Activated CD4-positive, CD25-positive, alpha-beta regulatory T cell treated with anti-CD3 and anti-CD28 coated beads, Interleukin-2, amount 50 U/mL, for 24 hours (primary cell): ENCODE results near the gene KCNT1.

Experiments
- ATAC-seq, 2 donors: fragments of 150-1000 bp; cut with Tn5 transposase; one replicate each; pipeline ENCODE4 v1.10.0; 2021; ENCODE audit warnings: mild to moderate bottlenecking in 1 of 2, moderate library complexity in 1 of 2

KCNT1 gene

DNA sequence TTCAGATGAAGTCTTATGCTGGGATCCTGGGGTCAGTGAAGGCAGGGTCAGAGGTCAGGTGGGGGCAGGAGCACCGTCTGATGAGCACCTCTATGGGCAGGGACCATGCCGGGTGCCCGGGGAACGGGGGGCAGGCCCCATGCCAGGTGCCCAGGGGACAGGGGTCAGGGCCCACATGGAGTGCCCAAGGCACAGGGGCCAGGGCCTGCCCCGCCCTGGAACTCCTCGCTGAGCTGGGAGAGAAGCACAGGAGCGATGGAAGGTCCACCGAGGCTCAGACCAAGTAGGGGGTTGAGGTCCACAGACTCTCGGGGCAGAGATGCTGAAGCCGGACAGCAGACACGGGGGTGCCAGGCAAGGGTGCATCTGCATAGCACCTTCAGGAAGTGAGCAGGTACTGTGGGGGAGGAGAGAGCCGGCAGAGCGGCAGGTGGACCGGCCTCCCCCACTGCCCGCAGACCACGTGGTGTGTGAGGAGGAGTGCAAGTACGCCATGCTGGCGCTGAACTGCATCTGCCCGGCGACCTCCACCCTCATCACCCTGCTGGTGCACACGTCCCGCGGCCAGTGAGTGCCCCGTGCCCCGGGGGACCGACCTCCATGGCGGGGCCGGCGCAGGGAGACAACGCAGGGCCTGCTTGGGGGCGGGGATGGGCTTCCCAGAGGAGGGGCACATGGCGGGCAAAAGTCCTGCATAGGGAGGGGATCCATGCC lies 67.7 kb downstream of the KCNT1 start:
- ATAC-seq, result no peak

DNA sequence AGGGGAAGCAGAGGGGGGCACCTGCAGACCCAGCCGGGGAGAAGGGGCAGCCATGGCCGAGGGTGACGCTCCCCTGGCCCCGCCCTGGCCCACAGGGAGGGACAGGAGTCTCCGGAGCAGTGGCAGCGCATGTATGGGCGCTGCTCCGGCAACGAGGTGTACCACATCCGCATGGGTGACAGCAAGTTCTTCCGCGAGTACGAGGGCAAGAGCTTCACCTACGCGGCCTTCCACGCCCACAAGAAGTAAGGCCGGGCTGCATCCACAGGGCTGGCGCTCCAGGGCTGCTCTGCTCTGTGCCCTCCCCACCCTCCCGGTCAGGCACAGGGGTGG lies 68.2 kb downstream of the KCNT1 start:
- ATAC-seq, result no peak

DNA sequence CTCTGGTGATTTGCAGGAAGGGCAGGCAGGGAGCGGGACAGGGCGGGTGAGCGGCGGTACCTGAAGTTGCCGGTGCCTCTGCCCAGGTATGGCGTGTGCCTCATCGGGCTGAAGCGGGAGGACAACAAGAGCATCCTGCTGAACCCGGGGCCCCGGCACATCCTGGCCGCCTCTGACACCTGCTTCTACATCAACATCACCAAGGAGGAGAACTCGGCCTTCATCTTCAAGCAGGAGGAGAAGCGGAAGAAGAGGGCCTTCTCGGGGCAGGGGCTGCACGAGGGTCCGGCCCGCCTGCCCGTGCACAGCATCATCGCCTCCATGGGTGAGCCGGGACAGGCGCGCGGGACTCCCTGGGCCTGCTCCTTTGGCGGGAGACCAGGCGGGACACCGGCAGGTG lies 68.8 kb downstream of the KCNT1 start:
- no peak for ATAC-seq

DNA sequence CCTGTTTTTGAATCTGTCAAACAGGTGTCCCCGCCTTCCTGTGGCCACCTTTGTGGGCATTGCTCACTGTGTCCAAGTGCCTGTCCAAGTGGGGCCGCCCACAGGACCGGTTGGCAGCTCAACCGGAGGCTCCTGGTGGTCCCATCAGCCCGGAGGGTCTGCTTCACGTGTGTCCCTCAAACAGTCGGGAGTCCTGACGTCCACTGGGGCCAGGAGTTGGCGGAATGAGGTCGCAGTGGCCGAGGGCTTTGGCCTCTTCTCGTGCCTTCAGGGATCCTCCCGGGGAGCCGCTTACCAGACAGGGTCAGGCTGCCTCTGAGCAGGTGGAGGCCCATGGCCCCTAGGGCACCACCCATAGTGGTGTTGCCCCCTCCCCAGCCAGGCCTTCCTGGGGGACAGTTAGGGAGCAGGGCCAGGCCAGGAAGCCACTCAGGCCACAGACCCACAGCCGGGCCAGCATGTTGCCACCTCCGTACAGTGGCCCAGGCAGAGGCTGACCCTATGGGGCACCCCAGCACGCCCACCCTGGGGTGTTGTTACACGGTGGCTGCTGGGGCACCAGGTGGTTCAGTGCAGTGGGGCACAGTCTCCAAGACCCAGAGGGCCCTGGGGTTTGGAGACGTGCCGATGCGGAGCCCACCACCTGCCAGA lies 69.5 kb downstream of the KCNT1 start:
- no peak for ATAC-seq

GRCh38 chr9:135772056-135772646 lies 70.2 kb downstream of the KCNT1 start:
- ATAC-seq, result no peak

GRCh38 chr9:135772702-135773493 lies 70.9 kb downstream of the KCNT1 start:
- ATAC-seq, result no peak

- no peak for ATAC-seq
Measured at GRCh38 chr9:135773530-135774238, 71.7 kb downstream of the KCNT1 start.

DNA sequence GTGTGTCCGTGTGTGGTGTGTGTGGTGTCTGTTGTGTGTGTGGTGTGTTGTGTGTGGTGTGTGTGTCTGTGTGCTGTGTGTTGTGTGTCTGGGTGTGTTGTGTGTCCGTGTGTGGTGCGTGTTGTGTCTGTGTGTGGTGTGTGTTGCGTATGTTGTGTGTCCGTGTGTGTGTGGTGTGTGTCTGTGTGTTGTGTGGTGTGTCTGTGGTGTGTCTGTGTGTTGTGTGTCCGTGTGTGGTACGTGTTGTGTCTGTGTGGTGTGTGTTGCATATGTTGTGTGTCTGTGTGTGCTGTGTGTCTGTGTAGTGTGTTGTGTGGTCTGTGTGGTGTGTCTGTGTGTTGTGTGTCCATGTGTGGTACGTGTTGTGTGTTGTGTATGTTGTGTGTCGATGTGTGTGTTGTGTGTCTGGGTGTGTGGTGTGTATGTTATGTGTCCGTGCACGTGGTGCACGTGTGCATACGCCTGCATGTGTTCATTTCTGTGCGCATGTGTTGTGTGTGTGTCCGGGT lies 72.3 kb downstream of the KCNT1 start:
- no peak for ATAC-seq

DNA sequence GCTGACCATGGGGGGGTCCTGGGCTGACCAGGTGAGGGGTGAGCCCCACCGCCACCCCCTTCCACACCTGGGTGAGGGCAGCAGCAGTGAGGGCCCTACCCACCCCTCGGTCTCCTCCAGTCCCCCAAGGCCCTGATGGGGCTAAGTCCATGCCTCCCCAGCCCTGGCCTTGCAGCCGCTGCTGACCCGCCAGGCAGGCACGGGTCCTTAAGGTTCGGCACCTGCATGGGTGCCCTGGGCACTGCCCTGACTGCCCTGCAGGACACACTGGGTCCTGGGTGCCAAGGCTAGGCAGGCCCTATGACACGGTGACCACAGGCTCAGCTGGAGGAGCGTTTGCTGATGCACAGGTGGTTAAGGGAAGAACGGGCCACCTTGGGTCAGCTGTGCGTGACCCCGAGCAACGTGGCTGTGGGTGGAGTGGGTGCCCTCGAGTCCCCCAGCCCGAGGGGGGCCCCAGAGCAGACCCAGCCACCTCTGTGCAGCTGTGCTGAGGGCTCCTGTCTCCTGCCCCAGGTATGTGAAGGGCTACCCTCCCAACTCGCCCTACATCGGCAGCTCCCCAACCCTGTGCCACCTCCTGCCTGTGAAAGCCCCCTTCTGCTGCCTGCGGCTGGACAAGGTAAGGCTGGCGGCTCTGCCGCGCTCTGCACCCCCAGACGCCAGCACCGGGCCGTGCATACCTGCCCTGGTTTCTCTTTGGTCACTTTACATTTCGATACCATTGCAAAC lies 73.0 kb downstream of the KCNT1 start:
- ATAC-seq, result no peak

- no peak for ATAC-seq
Measured at GRCh38 chr9:135775911-135776310, 73.9 kb downstream of the KCNT1 start.

DNA sequence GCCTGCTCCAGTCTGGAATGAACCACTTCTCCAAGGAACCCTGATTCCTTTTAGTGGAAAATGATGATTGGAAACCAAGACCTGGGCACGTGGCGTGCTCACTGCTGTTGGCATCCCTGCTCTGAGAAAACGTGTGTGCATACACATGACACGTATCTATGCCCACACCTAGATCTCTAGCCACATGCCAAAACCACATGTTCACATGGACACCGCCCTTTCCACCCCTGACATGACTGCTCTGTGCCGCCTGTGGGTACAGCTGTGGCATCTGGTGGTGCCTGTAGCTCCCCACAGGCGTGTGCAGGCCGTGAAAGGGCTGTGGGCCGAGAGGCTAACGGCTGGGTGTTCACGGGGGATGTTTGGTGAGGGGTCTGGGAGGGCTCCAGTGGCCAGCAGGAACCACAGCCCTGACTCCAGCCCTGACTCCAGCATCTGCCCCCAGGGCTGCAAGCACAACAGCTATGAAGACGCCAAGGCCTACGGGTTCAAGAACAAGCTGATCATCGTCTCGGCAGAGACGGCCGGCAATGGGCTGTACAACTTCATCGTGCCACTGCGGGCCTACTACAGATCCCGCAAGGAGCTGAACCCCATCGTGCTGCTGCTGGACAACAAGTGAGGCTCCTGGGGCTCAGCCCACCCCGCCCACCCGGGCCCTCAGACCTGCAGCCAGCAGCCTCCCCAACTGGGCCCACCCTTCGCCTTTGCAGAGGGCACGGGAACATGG lies 75.1 kb downstream of the KCNT1 start:
- ATAC-seq, result no peak

- no peak for ATAC-seq
Measured at GRCh38 chr9:135777623-135778177, 75.7 kb downstream of the KCNT1 start.

GRCh38 chr9:135778421-135778820 lies 76.4 kb downstream of the KCNT1 start:
- no peak for ATAC-seq

- no peak for ATAC-seq
Measured at GRCh38 chr9:135779571-135779970, 77.6 kb downstream of the KCNT1 start.

DNA sequence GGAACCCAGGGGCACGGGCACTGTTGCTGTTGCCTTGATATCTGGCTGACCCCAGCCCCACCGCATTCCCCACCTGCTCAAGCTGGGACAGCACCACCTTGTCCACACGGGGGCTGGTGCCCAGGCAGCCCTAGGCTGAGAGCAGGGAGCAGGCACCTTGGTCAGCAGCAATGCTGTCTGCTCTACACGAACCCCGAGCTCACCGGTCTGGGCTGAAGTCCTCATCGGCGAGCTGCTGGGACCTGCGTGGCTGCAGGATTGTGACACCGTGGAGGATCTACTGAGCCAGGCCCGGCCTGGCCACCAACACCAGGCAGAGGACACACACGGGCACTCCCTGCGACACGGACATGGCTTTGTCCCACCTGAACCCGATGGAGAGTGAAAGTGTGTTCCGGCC lies 78.1 kb downstream of the KCNT1 start:
- ATAC-seq, result no peak

DNA sequence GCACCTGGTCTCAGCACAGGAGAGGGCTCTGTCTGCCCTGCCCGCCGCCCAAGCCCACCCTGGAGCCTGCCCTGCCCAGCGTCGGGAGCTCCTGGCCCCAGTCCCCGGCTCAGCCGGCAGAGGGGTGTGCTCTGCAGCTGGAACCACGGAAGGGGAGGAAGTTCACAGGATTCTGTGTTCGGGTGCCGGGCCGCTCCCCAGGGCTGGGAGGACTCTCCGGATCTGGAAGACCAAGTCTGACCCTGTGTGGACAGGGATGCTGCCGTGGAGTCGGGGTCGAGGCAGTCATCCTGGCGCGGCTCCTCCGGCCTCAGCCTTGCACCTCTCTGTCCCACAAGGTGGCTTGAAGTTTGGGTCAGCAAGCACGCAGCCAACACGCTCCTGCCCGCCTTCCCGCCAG lies 78.6 kb downstream of the KCNT1 start:
- no peak for ATAC-seq

DNA sequence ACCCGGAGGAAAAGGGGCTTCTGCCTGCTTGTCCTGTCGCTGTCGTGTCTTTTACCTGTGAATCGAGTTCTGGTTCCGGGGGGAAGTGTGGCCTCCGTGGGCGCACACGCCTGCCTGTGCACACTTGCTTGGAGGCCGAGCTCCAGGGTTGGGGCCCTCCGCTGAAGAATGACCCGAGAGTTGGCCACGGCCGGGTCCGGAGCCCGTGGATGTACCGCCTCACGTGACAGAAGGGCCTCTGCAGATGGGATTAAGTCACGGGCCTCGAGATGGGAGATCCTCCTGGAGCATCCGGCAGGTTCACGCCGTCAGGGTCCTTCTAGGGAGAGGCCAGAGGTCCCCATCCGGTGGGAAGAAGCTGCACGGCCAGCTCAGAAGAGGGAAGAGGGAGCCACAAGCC lies 81.0 kb downstream of the KCNT1 start:
- ATAC-seq, result no peak

DNA sequence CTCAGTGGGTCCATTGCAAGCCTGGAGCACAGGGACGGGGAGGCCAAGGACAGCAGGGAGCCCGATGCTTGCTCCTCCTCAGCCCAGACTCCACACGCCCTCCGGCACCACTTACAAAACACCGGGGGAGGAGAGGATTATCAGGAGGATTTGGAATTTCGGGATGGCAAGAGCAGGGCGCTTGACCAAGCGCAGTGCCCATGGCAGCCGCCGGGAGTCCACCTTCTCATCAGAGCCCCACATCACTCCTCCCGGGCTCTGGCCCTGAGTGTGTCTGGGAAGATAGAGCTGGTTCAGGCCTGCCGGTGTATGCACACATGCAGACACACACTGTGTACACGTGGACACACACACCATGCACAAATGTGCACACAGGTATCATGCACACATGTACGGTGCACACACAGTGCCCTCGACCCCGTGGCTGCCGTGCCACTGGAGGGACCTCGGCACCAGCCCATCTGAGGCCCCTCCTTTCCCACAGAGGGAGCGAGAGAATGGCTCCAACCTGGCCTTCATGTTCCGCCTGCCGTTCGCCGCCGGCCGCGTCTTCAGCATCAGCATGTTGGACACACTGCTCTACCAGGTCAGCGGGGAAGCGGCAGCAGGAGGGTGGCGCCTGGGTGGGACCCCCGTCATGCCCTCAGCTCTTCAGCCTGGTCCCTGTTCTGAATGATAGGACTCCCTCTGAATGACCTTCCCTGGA lies 81.7 kb downstream of the KCNT1 start:
- no peak for ATAC-seq

GRCh38 chr9:135785013-135785575 lies 83.1 kb downstream of the KCNT1 start:
- no peak for ATAC-seq

GRCh38 chr9:135786146-135786690 lies 84.2 kb downstream of the KCNT1 start:
- no peak for ATAC-seq
